ENCODE data around the gene ITGB6. TPM values are rescaled to one million over a fixed set of nuclear protein-coding genes. Genes with fewer than 3 reads are reported as not detected.

ITGB6 gene
- total and polyA plus RNA-seq, 2 of the 8 experiments (the other 6 are each of a cell fraction or from before 2014, with no cell fraction given): not detected

- Histone ChIP-seq H3K4me2 (ENCODE audit: insufficient read depth in 1 of 2, low read depth in 2 of 2, low read length in 2 of 2) (no peak overlapping the region), H3K4me3 (ENCODE audit: extremely low read depth in 1 of 4, insufficient read depth in 2 of 4, low read depth in 3 of 4, low read length in 4 of 4) (no peak overlapping the region), H3K23me2 (ENCODE audit: low read depth, low read length) (no peaks in the 10 kb centered on the region; the same call in 1 of the 2 replicates), H3K9ac (replicated peaks in 1 of 4; ENCODE audit: extremely low read depth in 1 of 4, low read depth in 3 of 4, low read length in 3 of 4) (no peak overlapping the region), H2BK120ac (replicated peaks; ENCODE audit: low read depth, low read length) (no peak overlapping the region), H2BK5ac (ENCODE audit: low read depth, low read length) (no peak overlapping the region), H3K4me1 (replicated peaks in 1 of 4; ENCODE audit: control insufficient read depth in 3 of 4, insufficient read depth in 4 of 4, low read length in 3 of 4) (no peaks in the 10 kb centered on the region), H2BK20ac (ENCODE audit: low read length) (no peak overlapping the region), H3K23ac (ENCODE audit: insufficient read length) (no peak overlapping the region), H3K9me3 (ENCODE audit: insufficient read depth in 2 of 2, low read depth in 1 of 2, low read length in 1 of 2) (peaks cover 18% of the 10 kb centered on the region in 2 experiments), H2AFZ (ENCODE audit: low read length) (no peak overlapping the region), H3K4ac (replicated peaks; ENCODE audit: insufficient read length, low read depth, low read length) (no peak overlapping the region), H3K27ac (ENCODE audit: low read depth, low read length) (no peak overlapping the region), H3K79me1 (ENCODE audit: low read depth, low read length) (no peaks in the 10 kb centered on the region), H3K27me3 (replicated peaks in 1 of 4; ENCODE audit: control insufficient read depth in 3 of 4, extremely low read depth in 1 of 4, insufficient read depth in 3 of 4, low read length in 3 of 4) (no peaks in the 10 kb centered on the region), H3K79me2 (ENCODE audit: control insufficient read depth in 1 of 2, insufficient read depth in 2 of 2, low read length in 2 of 2) (no peaks in the 10 kb centered on the region), H2BK12ac (ENCODE audit: low read depth, low read length) (no peak overlapping the region), H3K56ac (replicated peaks; ENCODE audit: insufficient read length, low read depth, low read length) (no peak overlapping the region), H4K91ac (replicated peaks; ENCODE audit: insufficient read length, low read length) (no peak overlapping the region), H3K36me3 (ENCODE audit: control insufficient read depth in 2 of 4, insufficient read depth in 4 of 4, low read length in 3 of 4) (no peaks in the 10 kb centered on the region), H4K5ac (ENCODE audit: insufficient read length, low read depth, low read length) (no peak overlapping the region), H3K18ac (ENCODE audit: extremely low read depth, low read length) (no peak overlapping the region), H4K8ac (ENCODE audit: extremely low read depth, insufficient read depth, low read length) (no peak overlapping the region), H4K20me1 (replicated peaks in 1 of 2; ENCODE audit: control insufficient read depth in 1 of 2, insufficient read depth in 2 of 2, low read length in 2 of 2) (no peaks in the 10 kb centered on the region), H2AK5ac (ENCODE audit: low read depth, low read length) (no peak overlapping the region), H2BK15ac (ENCODE audit: low read length) (no peak overlapping the region), H3K14ac (ENCODE audit: insufficient read length) (no peak overlapping the region)
- 90% methylated on average over 4 of the region's 4 CpGs; no CpG with 5 or more reads in 1 of the 2 experiments for WGBS, 2 experiments (ENCODE audit: extremely low coverage in 1 of 2, insufficient coverage in 1 of 2, insufficient read length in 1 of 2, insufficient replicate concordance in 2 of 2, low coverage in 1 of 2, low lambda C conversion rate in 2 of 2, missing lambda C conversion rate in 1 of 2)
- ChIA-PET CTCF (ENCODE audit: partially characterized antibody) (interaction anchor here (0.6 to 4.0 kb wide), 5 partner anchors 11 to 899 kb away, joined by 3 to 24 read pairs (median 3); no protein-coding TSS in a partner anchor), POLR2A (ENCODE audit: partially characterized antibody) (no interaction called here)
- FAIRE-seq (no peak), DNase-seq (ENCODE audit: low read depth in 1 of 2, low spot score in 2 of 2) (no peak)
- TF ChIP-seq PHF8 (conservative IDR thresholded peaks at IDR 0.05; ENCODE audit: low read depth, low read length): no peak
- TF ChIP-seq CTBP2 (IDR thresholded peaks at IDR 0.05; ENCODE audit: borderline replicate concordance, insufficient read depth, insufficient read length, low read length): no peak
- no peak for TF ChIP-seq RXRA (IDR thresholded peaks at IDR 0.05; ENCODE audit: insufficient read depth, low read depth, low read length)
- TF ChIP-seq POU5F1 (IDR thresholded peaks at IDR 0.05; ENCODE audit: low read depth, low read length): no peak
- no peak for TF ChIP-seq EGR1 (IDR thresholded peaks at IDR 0.05; ENCODE audit: borderline replicate concordance, low read depth, low read length)
- TF ChIP-seq FOSL1 (IDR thresholded peaks at IDR 0.05; ENCODE audit: insufficient read depth, low read depth, low read length): no peak
- no peak for TF ChIP-seq SRF (IDR thresholded peaks at IDR 0.05; ENCODE audit: low read depth, low read length)
- TF ChIP-seq RNF2 (IDR thresholded peaks at IDR 0.05; ENCODE audit: borderline replicate concordance, low read depth, low read length, missing control alignments, poor library complexity, severe bottlenecking): no peak
- TF ChIP-seq SIN3A (conservative IDR thresholded peaks at IDR 0.05 in 1 of 2, IDR thresholded peaks at IDR 0.05 in 1 of 2; ENCODE audit: low read depth in 1 of 2, low read length in 2 of 2): no peak
Observed at GRCh38 chr2:160096409-160096808, 103.7 kb downstream of the ITGB6 start.

Data from H1 (cell line).